B cell (primary cell): ENCODE data around the gene ZMYND19. TPM values are rescaled to one million over a fixed set of nuclear protein-coding genes. Genes with fewer than 3 reads are reported as not detected.

Source experiments
- ATAC-seq: fragments of 200-7000 bp; cut with Tn5 transposase; one replicate; pipeline ENCODE4 v1.10.0; 2021; ENCODE audit warnings: low read depth, mild to moderate bottlenecking, moderate number of reproducible peaks, moderate library complexity
- CTCF ChIA-PET: fragments of 350-600 bp; sonication (Branson Sonifier 250); formaldehyde crosslinking; loops from one replicate; lab custom pipeline; 2021; ENCODE audit warnings: antibody characterized with exemption, inconsistent platforms; lab: Charles Lee
- POLR2A ChIA-PET: fragments of 350-600 bp; sonication (Branson Sonifier 250); formaldehyde crosslinking; loops from one replicate; lab custom pipeline; 2021; ENCODE audit warnings: antibody characterized with exemption; lab: Charles Lee
- DNase-seq: peaks from one replicate; pipeline ENCODE4 v3.0.0; 2013
- H2AFZ ChIP-seq: 2 replicates; pipeline ENCODE4 v1.6.1; 2012; ENCODE audit warnings: mild to moderate bottlenecking, low read depth, low read length; ENCODE audit not compliant: insufficient read depth, poor library complexity, severe bottlenecking
- H3K27ac ChIP-seq, 2 donors: 1 replicate in 1 of 2; 2 replicates in 1 of 2; pipeline ENCODE4 v1.5.1; 2012 to 2013; ENCODE audit warnings: low read length in 2 of 2, mild to moderate bottlenecking in 2 of 2, moderate library complexity in 1 of 2
- H3K27me3 ChIP-seq, 4 experiments: fragments of 200-600 bp in 1 of 4; sonication (generic) in 1 of 4; replicated peaks in 1 of 4; 1 replicate in 2 of 4; 2 replicates in 2 of 4; pipeline versions ENCODE4 v1.6.1 to v1.7.0; 2013 to 2016; ENCODE audit warnings: low read length in 3 of 4, mild to moderate bottlenecking in 2 of 4, mixed read lengths in 1 of 4, moderate library complexity in 1 of 4; ENCODE audit not compliant: insufficient read depth in 4 of 4, control insufficient read depth in 3 of 4; ENCODE audit errors: control extremely low read depth in 1 of 4
- H3K36me3 ChIP-seq, 2 experiments: replicated peaks in 1 of 2; 1 replicate in 1 of 2; 2 replicates in 1 of 2; pipeline versions ENCODE4 v1.6.1 to v1.7.1; 2013; ENCODE audit warnings: low read length in 1 of 2; ENCODE audit not compliant: insufficient read depth in 2 of 2, control insufficient read depth in 1 of 2; ENCODE audit errors: control extremely low read depth in 1 of 2, extremely low read depth in 1 of 2
- H3K4me1 ChIP-seq, 2 donors: fragments of 200-600 bp in 1 of 2; sonication (generic) in 1 of 2; 1 replicate in 1 of 2; 2 replicates in 1 of 2; pipeline versions ENCODE4 v1.5.1 to v1.6.1; 2013 to 2017; ENCODE audit warnings: low read length in 2 of 2; ENCODE audit not compliant: control insufficient read depth in 2 of 2, insufficient read depth in 2 of 2
- H3K4me2 ChIP-seq: replicated peaks from 2 replicates; pipeline ENCODE3; 2012; ENCODE audit warnings: mild to moderate bottlenecking, low read depth, low read length; ENCODE audit not compliant: poor library complexity, severe bottlenecking
- H3K4me3 ChIP-seq, 5 experiments: fragments of 200-600 bp in 1 of 5; sonication (generic) in 1 of 5; 1 replicate in 3 of 5; 2 replicates in 2 of 5; pipeline versions ENCODE4 v1.5.1 to v1.7.0; 2011 to 2016; ENCODE audit warnings: low read length in 4 of 5, mild to moderate bottlenecking in 4 of 5, low read depth in 2 of 5, control low read depth in 1 of 5, moderate library complexity in 1 of 5; ENCODE audit not compliant: insufficient read depth in 1 of 5; ENCODE audit errors: control extremely low read depth in 1 of 5, extremely low read depth in 1 of 5
- H3K79me2 ChIP-seq: fragments of 200-600 bp; sonication (generic); one replicate; pipeline ENCODE4 v1.6.0; 2016; ENCODE audit warnings: low read length; ENCODE audit not compliant: control insufficient read depth, insufficient read depth
- H3K9ac ChIP-seq: fragments of 200-600 bp; sonication (generic); 2 replicates; pipeline ENCODE4 v1.6.1; 2017; ENCODE audit warnings: mild to moderate bottlenecking, low read length, moderate library complexity
- H3K9me3 ChIP-seq, 3 donors: one replicate each; pipeline versions ENCODE4 v1.6.1 to v1.7.1; 2013; ENCODE audit warnings: low read length in 2 of 3; ENCODE audit not compliant: control insufficient read depth in 2 of 3, insufficient read depth in 1 of 3; ENCODE audit errors: control extremely low read depth in 1 of 3
- H4K20me1 ChIP-seq: 2 replicates; pipeline ENCODE4 v1.6.0; 2012; ENCODE audit warnings: mild to moderate bottlenecking, low read length; ENCODE audit not compliant: insufficient read depth, control insufficient read depth, poor library complexity, severe bottlenecking
- H3K27ac Mint-ChIP-seq: one replicate; pipeline ENCODE4 v1.8.0; 2021; ENCODE audit warnings: mixed read lengths
- H3K27me3 Mint-ChIP-seq: one replicate; pipeline ENCODE4 v1.8.0; 2021; ENCODE audit warnings: mixed read lengths
- H3K4me1 Mint-ChIP-seq: one replicate; pipeline ENCODE4 v1.8.0; 2021; ENCODE audit warnings: mixed read lengths
- H3K4me3 Mint-ChIP-seq: one replicate; pipeline ENCODE4 v1.8.0; 2021; ENCODE audit warnings: mixed read lengths
- H3K9me3 Mint-ChIP-seq: one replicate; pipeline ENCODE4 v1.8.0; 2022; ENCODE audit warnings: mixed read lengths; ENCODE audit not compliant: insufficient read depth
- CTCF ChIP-seq: fragments of 200-600 bp; IDR thresholded peaks from one replicate; pipeline ENCODE4 v1.8.0; 2022; ENCODE audit warnings: antibody characterized with exemption, mild to moderate bottlenecking
- EZH2 ChIP-seq: IDR thresholded peaks from 2 replicates; pipeline ENCODE4 v1.6.1; 2012; ENCODE audit warnings: borderline replicate concordance, low read depth, mild to moderate bottlenecking, moderate library complexity, low read length; ENCODE audit not compliant: insufficient read depth, poor library complexity, severe bottlenecking
- WGBS: methylation state at CpG from one replicate; pipeline ENCODE4 v1.1.5; 2013; ENCODE audit warnings: missing lambda C conversion rate; ENCODE audit not compliant: insufficient coverage; 5-methylcytosine and 5-hydroxymethylcytosine counted together
- intact Hi-C: fragments of 100-400 bp; cut with micrococcal nuclease; formaldehyde crosslinking; loops from one replicate; pipeline ENCODE4 v1.10.0; 2022
- polyA plus RNA-seq: library from polyadenylated mRNA; depleted of rRNA; stranded (reverse); fragments of >200 nt; gene quantifications from 2 replicates; pipeline ENCODE4 v1.2.3, GENCODE V29; 2012
- total RNA-seq, 2 donors: library from RNA; stranded (reverse); fragments of 120-200 nt in 1 of 2; gene quantifications; 1 replicate in 1 of 2; 2 replicates in 1 of 2; pipeline versions ENCODE4 v1.2.3 to v1.2.4, GENCODE V29; 2013 to 2022

ZMYND19 gene
- total and polyA plus RNA-seq, 2 donors (not counting 1 experiment from before 2014, with no cell fraction given), result 22.0 to 24.1 TPM

- no peak for DNase-seq
- Histone ChIP-seq H3K4me1 (peaks cover 9 to 15% of the 10 kb centered on the region in 2 donors), H3K36me3 (peaks cover 0 to 41% of the 10 kb centered on the region in 2 experiments), H3K79me2 (peaks cover 13% of the 10 kb centered on the region), H2AFZ (no peak overlapping the region), H4K20me1 (peaks cover 5% of the 10 kb centered on the region), H3K9me3 (no peaks in the 10 kb centered on the region), H3K4me2 (no peak overlapping the region), H3K27ac (no peak overlapping the region), H3K27me3 (no peaks in the 10 kb centered on the region), H3K4me3 (no peak overlapping the region), H3K9ac (no peak overlapping the region)
- no peak for ATAC-seq
- Mint-ChIP-seq H3K9me3 (no peaks in the 10 kb centered on the region), H3K27ac (no peak overlapping the region), H3K4me1 (peaks cover 12% of the 10 kb centered on the region), H3K4me3 (no peak overlapping the region), H3K27me3 (no peaks in the 10 kb centered on the region)
- intact Hi-C loops, result no loop called here
- ChIA-PET POLR2A (no interaction called here), CTCF (no interaction called here)
- TF ChIP-seq CTCF (no peak), EZH2 (no peak)
- 98% methylated on average over 14 of the region's 14 CpGs for WGBS
Observed at GRCh38 chr9:137586854-137587253, 3.5 kb downstream of the ZMYND19 start.

GRCh38 chr9:137583957-137584356, 6.4 kb downstream of the ZMYND19 start:
- TF ChIP-seq CTCF (no peak), EZH2 (no peak)
- Mint-ChIP-seq H3K27me3 (no peaks in the 10 kb centered on the region), H3K4me1 (peaks cover 5% of the 10 kb centered on the region), H3K9me3 (no peaks in the 10 kb centered on the region), H3K27ac (no peak overlapping the region), H3K4me3 (no peak overlapping the region)
- H3K4me2 ChIP-seq, result no peak overlapping the region
- peaks cover 0 to 44% of the 10 kb centered on the region in 2 experiments for H3K36me3 ChIP-seq
- peaks cover 3% of the 10 kb centered on the region for H4K20me1 ChIP-seq
- no peaks in the 10 kb centered on the region for H3K27me3 ChIP-seq
- no peaks in the 10 kb centered on the region for H3K9me3 ChIP-seq
- ChIA-PET POLR2A (no interaction called here), CTCF (no interaction called here)
- no peak overlapping the region for H3K4me3 ChIP-seq
- no peak overlapping the region for H3K9ac ChIP-seq
- no peak overlapping the region for H2AFZ ChIP-seq
- H3K27ac ChIP-seq, result no peak overlapping the region
- intact Hi-C loops, result no loop called here
- no peak for DNase-seq
- no peak for ATAC-seq
- 96% methylated on average over 7 of the region's 8 CpGs for WGBS
- H3K4me1 ChIP-seq, result peaks cover 4 to 5% of the 10 kb centered on the region in 2 donors
- peaks cover 10% of the 10 kb centered on the region for H3K79me2 ChIP-seq
